GM12878 (cell line): ENCODE results near the gene DNMBP. TPM values are rescaled to one million over a fixed set of nuclear protein-coding genes. Genes with fewer than 3 reads are reported as not detected.

Experiments used
- ATAC-seq: fragments of 200-7000 bp; cut with Tn5 transposase; 3 replicates; pipeline ENCODE4 v1.9.1; 2020; ENCODE audit warnings: mild to moderate bottlenecking, moderate library complexity
- BruUV-seq: library from RNA; stranded (reverse); fragments of 400-500 nt; replicated peaks from 2 replicates; lab custom pipeline; 2021; lab: Mats Ljungman, UMichigan
- CTCF ChIA-PET: fragments of 300-600 bp; sonication (Branson Sonifier 250); formaldehyde crosslinking; extraction: SDS; loops from one replicate; lab custom pipeline; 2021; ENCODE audit warnings: inconsistent platforms; lab: Yijun Ruan, JAX
- POLR2A ChIA-PET: fragments of 350-600 bp; formaldehyde crosslinking; extraction: SDS; loops from one replicate; lab custom pipeline; 2021; ENCODE audit warnings: inconsistent platforms; lab: Charles Lee
- RAD21 ChIA-PET: fragments of 300-600 bp; sonication (Branson Sonifier 250); formaldehyde crosslinking; loops from one replicate; lab custom pipeline; 2023; ENCODE audit warnings: antibody characterized with exemption; ENCODE audit not compliant: unreplicated experiment; lab: Charles Lee
- SMC1A ChIA-PET: fragments of 300-600 bp; sonication (Branson Sonifier 250); formaldehyde crosslinking; loops from one replicate; lab custom pipeline; 2023; ENCODE audit not compliant: unreplicated experiment, uncharacterized antibody; lab: Charles Lee
- DNase-seq: peaks from one replicate; pipeline ENCODE4 v3.0.0-alpha.2; 2011; ENCODE audit warnings: low read depth, low spot score
- FAIRE-seq: peaks from 3 replicates; lab custom pipeline; 2011; peaks lifted over from hg19 to GRCh38; lab: Jason Lieb, UNC
- H2AFZ ChIP-seq: 2 replicates; pipeline ENCODE4 v1.6.0; 2011; ENCODE audit warnings: low read depth, low read length, control low read depth; ENCODE audit not compliant: control insufficient read depth
- H3K27ac ChIP-seq: 2 replicates; pipeline ENCODE4 v1.5.1; 2011; ENCODE audit warnings: control low read depth; ENCODE audit not compliant: control insufficient read depth, insufficient read depth
- H3K27me3 ChIP-seq, 2 experiments: replicated peaks in 1 of 2; 2 replicates each; pipeline versions ENCODE4 v1.6.0 to v1.6.1; 2011; ENCODE audit warnings: low read length in 1 of 2; ENCODE audit not compliant: control insufficient read depth in 2 of 2, insufficient read depth in 2 of 2
- H3K36me3 ChIP-seq, 2 experiments: 2 replicates each; pipeline ENCODE4 v1.5.1; 2011; ENCODE audit warnings: low read length in 1 of 2; ENCODE audit not compliant: control insufficient read depth in 2 of 2, insufficient read depth in 2 of 2
- H3K4me1 ChIP-seq: 2 replicates; pipeline ENCODE4 v1.6.1; 2011; ENCODE audit warnings: mild to moderate bottlenecking, low read length, moderate library complexity, mixed read lengths; ENCODE audit not compliant: control insufficient read depth, insufficient read depth
- H3K4me2 ChIP-seq: 2 replicates; pipeline ENCODE4 v1.6.0; 2011; ENCODE audit warnings: control low read depth; ENCODE audit not compliant: control insufficient read depth, insufficient read depth
- H3K4me3 ChIP-seq: fragments of 200-600 bp; sonication (generic); 2 replicates; pipeline ENCODE4 v1.5.1; 2016
- H3K79me2 ChIP-seq: 2 replicates; pipeline ENCODE4 v1.6.0; 2011; ENCODE audit warnings: low read length; ENCODE audit not compliant: control insufficient read depth, insufficient read depth
- H3K9ac ChIP-seq: 2 replicates; pipeline ENCODE4 v1.8.0; 2011; ENCODE audit warnings: low read length, control low read depth, mixed read lengths; ENCODE audit not compliant: control insufficient read depth, insufficient read depth
- H3K9me3 ChIP-seq: replicated peaks from 3 replicates; pipeline ENCODE4 v1.5.1; 2011; ENCODE audit warnings: mild to moderate bottlenecking, low read length; ENCODE audit not compliant: control insufficient read depth, insufficient read depth
- H4K20me1 ChIP-seq: 2 replicates; pipeline ENCODE4 v1.6.0; 2011; ENCODE audit not compliant: control insufficient read depth, insufficient read depth
- ATF7 ChIP-seq: fragments of 450-650 bp; IDR thresholded peaks from 2 replicates; pipeline ENCODE4 v1.6.1; 2016; ENCODE audit warnings: low read depth, mild to moderate bottlenecking
- CBX3 ChIP-seq: fragments of 200-600 bp; sonication (generic); IDR thresholded peaks from 2 replicates; pipeline ENCODE4 v1.6.1; 2016; ENCODE audit warnings: low read depth, borderline replicate concordance
- CHD4 ChIP-seq: fragments of 200-600 bp; sonication (generic); IDR thresholded peaks from 2 replicates; pipeline ENCODE4 v1.6.1; 2016; ENCODE audit warnings: mild to moderate bottlenecking
- EGR1 ChIP-seq, 2 experiments: IDR thresholded peaks; 1 replicate in 1 of 2; 2 replicates in 1 of 2; pipeline ENCODE4 v1.6.1; 2011 to 2012; ENCODE audit warnings: low read depth in 2 of 2, low read length in 2 of 2, borderline replicate concordance in 1 of 2, mild to moderate bottlenecking in 1 of 2, moderate library complexity in 1 of 2
- FOS ChIP-seq: IDR thresholded peaks from 3 replicates; pipeline ENCODE4 v1.6.1; 2011; ENCODE audit warnings: borderline replicate concordance; ENCODE audit not compliant: insufficient read length; ENCODE audit errors: extremely low read depth
- GATAD2B ChIP-seq: fragments of 450-650 bp; conservative IDR thresholded peaks from 2 replicates; pipeline ENCODE4 v1.6.1; 2017; ENCODE audit warnings: low read depth, mild to moderate bottlenecking, moderate library complexity
- KAT2A ChIP-seq: conservative IDR thresholded peaks from 2 replicates; pipeline ENCODE4 v1.6.1; 2011; ENCODE audit warnings: low read depth, low read length; ENCODE audit not compliant: control insufficient read depth
- PAX5 ChIP-seq: IDR thresholded peaks from 2 replicates; pipeline ENCODE4 v1.6.1; 2011; ENCODE audit warnings: low read depth, low read length, borderline replicate concordance
- RB1 ChIP-seq: fragments of 450-650 bp; formaldehyde crosslinking; IDR thresholded peaks from 2 replicates; pipeline ENCODE4 v1.6.1; 2017; ENCODE audit warnings: mild to moderate bottlenecking, borderline replicate concordance
- RCOR1 ChIP-seq: conservative IDR thresholded peaks from 2 replicates; pipeline ENCODE4 v1.6.1; 2012; ENCODE audit warnings: low read depth, low read length, improper control_type of control experiment
- SREBF1 ChIP-seq: IDR thresholded peaks from 2 replicates; pipeline ENCODE4 v1.6.1; 2012; ENCODE audit warnings: mild to moderate bottlenecking, low read length
- TBL1XR1 ChIP-seq: IDR thresholded peaks from 2 replicates; pipeline ENCODE4 v1.6.1; 2012; ENCODE audit warnings: low read depth, low read length, improper control_type of control experiment
- ZNF274 ChIP-seq: IDR thresholded peaks from one replicate; pipeline ENCODE4 v1.8.0; 2011; ENCODE audit not compliant: insufficient read length, insufficient read depth
- WGBS: methylation state at CpG from one replicate; pipeline ENCODE4 v1.1.6; 2016; ENCODE audit warnings: low lambda C conversion rate; ENCODE audit not compliant: insufficient replicate concordance, insufficient coverage; ENCODE audit errors: missing lambda C conversion rate; 5-methylcytosine and 5-hydroxymethylcytosine counted together
- in situ Hi-C: fragments of 300-500 bp; cut with MboI; formaldehyde crosslinking; loops from 9 replicates; pipeline ENCODE4 v1.14.3; 2018; ENCODE audit warnings: mixed read lengths
- intact Hi-C: fragments of 100-400 bp; cut with micrococcal nuclease; formaldehyde crosslinking; loops from one replicate; pipeline ENCODE4 v1.14.2; 2022; ENCODE audit not compliant: unreplicated experiment
- polyA plus RNA-seq, 11 experiments: library from polyadenylated mRNA; depleted of rRNA in 4 of 11; unstranded in 6 of 11; stranded (reverse) in 5 of 11; fragments of >200 nt; fragmentation: Nextera tagmentation in 4 of 11; fragmentation: Illumina TruSeq in 1 of 11; extraction: Ambion mirVana in 4 of 11; extraction: Trizol in 1 of 11; gene quantifications; 1 replicate in 1 of 11; 2 replicates in 10 of 11; pipeline versions ENCODE4 v1.2.1 to v1.2.3, GENCODE V29; 2011 to 2016; ENCODE audit warnings: inconsistent platforms in 2 of 11, missing spikeins in 2 of 11, low read depth in 1 of 11
- total RNA-seq, 4 experiments: library from RNA; depleted of rRNA in 3 of 4; stranded (reverse); fragments of >200 nt in 3 of 4; fragmentation: Illumina TruSeq in 1 of 4; extraction: Trizol in 1 of 4; gene quantifications; 2 replicates each; pipeline versions ENCODE4 v1.2.1 to v1.2.3, GENCODE V29; 2013 to 2021
- TF ChIP-seq, protein P1 (sequence below): fragments of 450-650 bp; IDR thresholded peaks from 2 replicates; pipeline ENCODE4 v1.6.1; 2016; ENCODE audit warnings: mild to moderate bottlenecking, moderate library complexity, borderline replicate concordance
- TF ChIP-seq, protein P2 (sequence below): fragments of 450-650 bp; formaldehyde crosslinking; IDR thresholded peaks from 2 replicates; pipeline ENCODE4 v1.5.0; 2022; ENCODE audit warnings: mild to moderate bottlenecking, missing genetic modification characterization

Gene DNMBP
- total and polyA plus RNA-seq, 10 of the 15 experiments (the other 5 are each of a cell fraction or from before 2014, with no cell fraction given), result 7.1 to 45.0 (median 22.0) TPM

DNA sequence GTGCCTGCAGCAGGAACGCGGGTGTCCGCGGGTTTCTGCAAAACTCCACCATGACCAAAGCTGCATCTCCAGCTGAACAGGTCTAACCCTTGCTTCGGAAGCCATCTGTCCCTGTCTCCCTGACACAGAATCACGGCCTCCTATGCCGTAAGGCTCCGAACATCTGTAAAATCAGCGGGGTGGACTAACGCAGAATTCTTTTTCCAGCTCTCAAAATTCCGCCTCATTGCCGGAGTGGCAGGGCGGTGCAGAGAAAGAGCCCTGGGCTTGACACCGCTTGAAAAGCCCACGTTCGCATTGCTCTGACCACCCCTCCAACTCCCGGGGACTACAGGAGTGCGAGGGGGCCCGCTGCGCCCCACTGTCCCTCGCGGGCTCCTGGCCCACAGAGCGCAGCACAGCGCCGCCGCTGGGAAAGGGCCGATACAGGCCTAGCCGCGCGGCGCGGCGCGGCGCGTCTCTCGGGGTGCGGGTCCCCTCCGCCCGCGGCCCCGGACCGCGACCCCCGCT, 409 bp downstream of the DNMBP start (continued):
- TF ChIP-seq, protein P1, sequence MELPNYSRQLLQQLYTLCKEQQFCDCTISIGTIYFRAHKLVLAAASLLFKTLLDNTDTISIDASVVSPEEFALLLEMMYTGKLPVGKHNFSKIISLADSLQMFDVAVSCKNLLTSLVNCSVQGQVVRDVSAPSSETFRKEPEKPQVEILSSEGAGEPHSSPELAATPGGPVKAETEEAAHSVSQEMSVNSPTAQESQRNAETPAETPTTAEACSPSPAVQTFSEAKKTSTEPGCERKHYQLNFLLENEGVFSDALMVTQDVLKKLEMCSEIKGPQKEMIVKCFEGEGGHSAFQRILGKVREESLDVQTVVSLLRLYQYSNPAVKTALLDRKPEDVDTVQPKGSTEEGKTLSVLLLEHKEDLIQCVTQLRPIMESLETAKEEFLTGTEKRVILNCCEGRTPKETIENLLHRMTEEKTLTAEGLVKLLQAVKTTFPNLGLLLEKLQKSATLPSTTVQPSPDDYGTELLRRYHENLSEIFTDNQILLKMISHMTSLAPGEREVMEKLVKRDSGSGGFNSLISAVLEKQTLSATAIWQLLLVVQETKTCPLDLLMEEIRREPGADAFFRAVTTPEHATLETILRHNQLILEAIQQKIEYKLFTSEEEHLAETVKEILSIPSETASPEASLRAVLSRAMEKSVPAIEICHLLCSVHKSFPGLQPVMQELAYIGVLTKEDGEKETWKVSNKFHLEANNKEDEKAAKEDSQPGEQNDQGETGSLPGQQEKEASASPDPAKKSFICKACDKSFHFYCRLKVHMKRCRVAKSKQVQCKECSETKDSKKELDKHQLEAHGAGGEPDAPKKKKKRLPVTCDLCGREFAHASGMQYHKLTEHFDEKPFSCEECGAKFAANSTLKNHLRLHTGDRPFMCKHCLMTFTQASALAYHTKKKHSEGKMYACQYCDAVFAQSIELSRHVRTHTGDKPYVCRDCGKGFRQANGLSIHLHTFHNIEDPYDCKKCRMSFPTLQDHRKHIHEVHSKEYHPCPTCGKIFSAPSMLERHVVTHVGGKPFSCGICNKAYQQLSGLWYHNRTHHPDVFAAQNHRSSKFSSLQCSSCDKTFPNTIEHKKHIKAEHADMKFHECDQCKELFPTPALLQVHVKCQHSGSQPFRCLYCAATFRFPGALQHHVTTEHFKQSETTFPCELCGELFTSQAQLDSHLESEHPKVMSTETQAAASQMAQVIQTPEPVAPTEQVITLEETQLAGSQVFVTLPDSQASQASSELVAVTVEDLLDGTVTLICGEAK, result no peak
- TF ChIP-seq RCOR1 (0 out of 2 replicates have a peak, but pooled peaks have one; percentile 16), CHD4 (no peak), ZNF274 (no peak), GATAD2B (no peak), KAT2A (no peak)
- TF ChIP-seq, all 136 proteins: peak for 11

DNA sequence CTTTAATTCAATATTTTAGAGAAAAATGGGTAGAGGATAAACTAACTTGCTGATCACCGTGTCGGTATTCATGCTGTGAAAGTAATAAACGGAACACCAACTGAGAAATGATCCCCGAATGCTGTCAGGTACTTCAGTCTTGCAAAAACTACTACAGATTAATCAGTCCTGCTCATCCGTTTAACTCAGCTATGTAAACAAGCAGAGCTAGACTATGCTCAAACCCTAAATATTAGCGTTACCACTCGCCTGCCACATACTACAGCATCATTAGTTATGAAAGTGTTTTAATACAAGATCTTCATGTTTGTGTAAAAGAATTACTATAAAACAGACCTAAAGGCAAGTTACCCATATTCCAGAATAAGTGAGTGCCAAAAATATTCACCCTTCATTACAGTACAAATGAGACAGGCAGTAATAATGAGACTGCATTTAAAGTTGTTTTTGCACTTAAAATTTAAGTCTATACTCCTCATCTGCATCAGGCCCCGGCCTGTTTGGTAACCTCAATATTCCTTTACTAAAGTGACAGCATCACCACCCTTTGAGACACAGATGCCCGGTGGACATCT, 952 bp downstream of the DNMBP start:
- Histone ChIP-seq H3K4me2 (peak overlapping the region; percentile 92), H3K4me3 (peak overlapping the region; percentile 97), H3K9ac (peak overlapping the region; percentile 93), H3K27me3 (no peaks in the 10 kb centered on the region), H4K20me1 (no peaks in the 10 kb centered on the region), H3K27ac (peak overlapping the region; percentile 67), H3K9me3 (no peaks in the 10 kb centered on the region), H3K36me3 (no peaks in the 10 kb centered on the region), H2AFZ (peak overlapping the region; percentile 61; the same call in 1 of the 2 replicates), H3K79me2 (peaks cover 60% of the 10 kb centered on the region), H3K4me1 (peaks cover 16% of the 10 kb centered on the region)
- no TSS peak for BruUV-seq
- WGBS, result 21% methylated on average over 9 of the region's 9 CpGs
- intact Hi-C loops, result loop anchor here (1.0 kb wide), 1 partner anchor 34 kb away; no protein-coding TSS in a partner anchor
- CTCF ChIA-PET, result interaction anchor here (0.5 to 16.1 kb wide), 16 partner anchors 10 to 365 kb away, joined by 3 to 318 read pairs (median 4); no protein-coding TSS in a partner anchor
- SMC1A ChIA-PET, result interaction anchor here (1.1 to 26.2 kb wide), 13 partner anchors 9 to 578 kb away, joined by 3 to 531 read pairs (median 8); partner anchors contain the start of gene GOT1
- in situ Hi-C loops, result no loop called here
- ATAC-seq (peak; percentile 15), DNase-seq (no peak), FAIRE-seq (no peak)
- POLR2A ChIA-PET, result interaction anchor here (0.6 to 10.9 kb wide), 8 partner anchors 13 to 156 kb away, joined by 3 to 124 read pairs (median 4); no protein-coding TSS in a partner anchor
- RAD21 ChIA-PET, result interaction anchor here (0.6 to 11.0 kb wide), 11 partner anchors 10 to 149 kb away, joined by 3 to 255 read pairs (median 5); no protein-coding TSS in a partner anchor
- TF ChIP-seq TBL1XR1, result no peak
- TF ChIP-seq, protein P2, sequence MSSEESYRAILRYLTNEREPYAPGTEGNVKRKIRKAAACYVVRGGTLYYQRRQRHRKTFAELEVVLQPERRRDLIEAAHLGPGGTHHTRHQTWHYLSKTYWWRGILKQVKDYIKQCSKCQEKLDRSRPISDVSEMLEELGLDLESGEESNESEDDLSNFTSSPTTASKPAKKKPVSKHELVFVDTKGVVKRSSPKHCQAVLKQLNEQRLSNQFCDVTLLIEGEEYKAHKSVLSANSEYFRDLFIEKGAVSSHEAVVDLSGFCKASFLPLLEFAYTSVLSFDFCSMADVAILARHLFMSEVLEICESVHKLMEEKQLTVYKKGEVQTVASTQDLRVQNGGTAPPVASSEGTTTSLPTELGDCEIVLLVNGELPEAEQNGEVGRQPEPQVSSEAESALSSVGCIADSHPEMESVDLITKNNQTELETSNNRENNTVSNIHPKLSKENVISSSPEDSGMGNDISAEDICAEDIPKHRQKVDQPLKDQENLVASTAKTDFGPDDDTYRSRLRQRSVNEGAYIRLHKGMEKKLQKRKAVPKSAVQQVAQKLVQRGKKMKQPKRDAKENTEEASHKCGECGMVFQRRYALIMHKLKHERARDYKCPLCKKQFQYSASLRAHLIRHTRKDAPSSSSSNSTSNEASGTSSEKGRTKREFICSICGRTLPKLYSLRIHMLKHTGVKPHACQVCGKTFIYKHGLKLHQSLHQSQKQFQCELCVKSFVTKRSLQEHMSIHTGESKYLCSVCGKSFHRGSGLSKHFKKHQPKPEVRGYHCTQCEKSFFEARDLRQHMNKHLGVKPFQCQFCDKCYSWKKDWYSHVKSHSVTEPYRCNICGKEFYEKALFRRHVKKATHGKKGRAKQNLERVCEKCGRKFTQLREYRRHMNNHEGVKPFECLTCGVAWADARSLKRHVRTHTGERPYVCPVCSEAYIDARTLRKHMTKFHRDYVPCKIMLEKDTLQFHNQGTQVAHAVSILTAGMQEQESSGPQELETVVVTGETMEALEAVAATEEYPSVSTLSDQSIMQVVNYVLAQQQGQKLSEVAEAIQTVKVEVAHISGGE (CRISPR knock-in tag), result no peak
- no peak for TF ChIP-seq EGR1 (IDR thresholded peaks at IDR 0.05; ENCODE audit: borderline replicate concordance in 1 of 2, low read depth in 2 of 2, low read length in 2 of 2)
- no peak for TF ChIP-seq FOS
- no peak for TF ChIP-seq SREBF1
- no peak for TF ChIP-seq PAX5
- TF ChIP-seq RB1, result no peak
- no peak for TF ChIP-seq CBX3
- no peak for TF ChIP-seq ATF7
